HG03571 (cell line): ENCODE results near the gene RIPOR2.

Experiments used
- ATAC-seq: cut with Tn5 transposase; IDR thresholded peaks from one replicate; pipeline ENCODE4 v1.9.1; 2021; ENCODE audit not compliant: unreplicated experiment

Gene RIPOR2

GRCh38 chr6:24935366-24936152 is at the start of gene RIPOR2:
RIPOR2 (minus strand) TSS chr6:24935960; CDS start chr6:24935898, 62 bp downstream.
- peak; percentile 30 for ATAC-seq

GRCh38 chr6:24985323-24985722 is 49.6 kb upstream of the RIPOR2 start:
- ATAC-seq: no peak

GRCh38 chr6:24982231-24982630 is 46.5 kb upstream of the RIPOR2 start:
- no peak for ATAC-seq

- ATAC-seq: no peak
Observed at GRCh38 chr6:24981386-24981760, 45.6 kb upstream of the RIPOR2 start.

GRCh38 chr6:24980507-24981385 is 45.0 kb upstream of the RIPOR2 start:
- no peak for ATAC-seq

GRCh38 chr6:24979176-24979575 is 43.4 kb upstream of the RIPOR2 start:
- ATAC-seq: no peak

GRCh38 chr6:24974182-24975171 is 38.7 kb upstream of the RIPOR2 start:
- ATAC-seq: peak; percentile 74

GRCh38 chr6:24972311-24972958 is 36.7 kb upstream of the RIPOR2 start:
- ATAC-seq: no peak

- ATAC-seq: no peak
Observed at GRCh38 chr6:24971067-24971466, 35.3 kb upstream of the RIPOR2 start.

- no peak for ATAC-seq
Observed at GRCh38 chr6:24969343-24969860, 33.6 kb upstream of the RIPOR2 start.

GRCh38 chr6:24968783-24969182 is 33.0 kb upstream of the RIPOR2 start:
- no peak for ATAC-seq

- ATAC-seq: no peak
Observed at GRCh38 chr6:24967211-24967610, 31.5 kb upstream of the RIPOR2 start.

GRCh38 chr6:24966381-24966780 is 30.6 kb upstream of the RIPOR2 start:
- no peak for ATAC-seq

- ATAC-seq: no peak
Observed at GRCh38 chr6:24963887-24964570, 28.3 kb upstream of the RIPOR2 start.

GRCh38 chr6:24963339-24963738 is 27.6 kb upstream of the RIPOR2 start:
- ATAC-seq: no peak

GRCh38 chr6:24961852-24962251 is 26.1 kb upstream of the RIPOR2 start:
- ATAC-seq: no peak

- ATAC-seq: no peak
Observed at GRCh38 chr6:24960991-24961475, 25.3 kb upstream of the RIPOR2 start.

- ATAC-seq: no peak
Observed at GRCh38 chr6:24959319-24959718, 23.6 kb upstream of the RIPOR2 start.

- no peak for ATAC-seq
Observed at GRCh38 chr6:24957199-24957598, 21.4 kb upstream of the RIPOR2 start.
